Embryonic facial prominence (tissue), 1 donor: ENCODE results near the gene CD59.
"Not testable (repeated sequence)": the region's sequence is repeated elsewhere in the genome, so short reads cannot be mapped to it uniquely, and the experiment has no call there.

ENCODE experiments used
- DNase-seq: peaks from one replicate; pipeline ENCODE4 v3.0.0-alpha.2; 2016; ENCODE audit errors: extremely low spot score

Gene CD59

GRCh38 chr11:33665350-33666106, 70.7 kb downstream of the CD59 start:
- no peak for DNase-seq

GRCh38 chr11:33664827-33665226, 71.4 kb downstream of the CD59 start:
- DNase-seq: no peak

GRCh38 chr11:33664166-33664565, 72.1 kb downstream of the CD59 start:
- no peak for DNase-seq

GRCh38 chr11:33663121-33663520, 73.1 kb downstream of the CD59 start:
- no peak for DNase-seq

- DNase-seq: not testable (repeated sequence)
Observed at GRCh38 chr11:33661526-33661925, 74.7 kb downstream of the CD59 start.

GRCh38 chr11:33660962-33661361, 75.3 kb downstream of the CD59 start:
- DNase-seq: no peak

GRCh38 chr11:33659370-33660139, 76.7 kb downstream of the CD59 start:
- no peak for DNase-seq

- DNase-seq: no peak
Observed at GRCh38 chr11:33658195-33658900, 77.9 kb downstream of the CD59 start.

GRCh38 chr11:33657757-33658156, 78.5 kb downstream of the CD59 start:
- DNase-seq: no peak

- no peak for DNase-seq
Observed at GRCh38 chr11:33656768-33657167, 79.5 kb downstream of the CD59 start.

GRCh38 chr11:33655842-33656600, 80.2 kb downstream of the CD59 start:
- no peak for DNase-seq

GRCh38 chr11:33654594-33654993, 81.6 kb downstream of the CD59 start:
- DNase-seq: no peak
